Kidney (tissue), 14 donors: ENCODE measurements around the gene QSOX1. TPM values are rescaled to one million over a fixed set of nuclear protein-coding genes. Genes with fewer than 3 reads are reported as not detected.

Source experiments
- DNase-seq, 5 donors: peaks; one replicate each; pipeline ENCODE4 v3.0.0-alpha.2; 2013 to 2020
- FAIRE-seq: peaks from 2 replicates; lab custom pipeline; 2012; peaks lifted over from hg19 to GRCh38; lab: Jason Lieb, UNC
- H3K27ac ChIP-seq, 2 donors: one replicate each; pipeline ENCODE4 v1.7.0; 2013; ENCODE audit warnings: low read depth in 2 of 2, low read length in 2 of 2, inconsistent platforms in 1 of 2
- H3K27me3 ChIP-seq: one replicate; pipeline ENCODE4 v1.7.1; 2013; ENCODE audit warnings: low read length, inconsistent platforms; ENCODE audit not compliant: control insufficient read depth, insufficient read depth
- H3K36me3 ChIP-seq, 3 donors: one replicate each; pipeline versions ENCODE4 v1.7.0 to v1.7.1; 2013; ENCODE audit warnings: low read length in 3 of 3, control low read depth in 1 of 3, inconsistent platforms in 1 of 3; ENCODE audit not compliant: insufficient read depth in 3 of 3, control insufficient read depth in 2 of 3
- H3K4me1 ChIP-seq, 3 donors: one replicate each; pipeline versions ENCODE4 v1.7.0 to v1.7.1; 2013; ENCODE audit warnings: low read length in 3 of 3, inconsistent platforms in 1 of 3, low read depth in 1 of 3; ENCODE audit not compliant: control insufficient read depth in 2 of 3, insufficient read depth in 2 of 3
- H3K4me3 ChIP-seq, 3 donors: one replicate each; pipeline versions ENCODE4 v1.7.0 to v1.8.1; 2013; ENCODE audit warnings: low read length in 3 of 3, control low read depth in 1 of 3, inconsistent platforms in 1 of 3
- H3K9ac ChIP-seq, 3 donors: one replicate each; pipeline versions ENCODE4 v1.7.0 to v1.7.1; 2013; ENCODE audit warnings: low read length in 3 of 3, control low read depth in 1 of 3, inconsistent platforms in 1 of 3
- H3K9me3 ChIP-seq, 3 donors: one replicate each; pipeline versions ENCODE4 v1.7.0 to v1.7.1; 2013; ENCODE audit warnings: low read length in 3 of 3, control low read depth in 1 of 3, inconsistent platforms in 1 of 3; ENCODE audit not compliant: control insufficient read depth in 2 of 3, insufficient read depth in 1 of 3
- CTCF ChIP-seq: IDR thresholded peaks from 3 replicates; pipeline ENCODE4 v1.5.1; 2012; ENCODE audit warnings: mild to moderate bottlenecking, moderate library complexity, borderline replicate concordance; ENCODE audit not compliant: insufficient read depth; ENCODE audit errors: extremely low read depth
- intact Hi-C: fragments of 100-400 bp; cut with DNase I; formaldehyde crosslinking; loops from one replicate; pipeline ENCODE4 v1.11.1; 2022
- polyA plus RNA-seq: library from polyadenylated mRNA; stranded (reverse); fragments of 350-450 nt; fragmentation: Illumina TruSeq; extraction: RNeasy Lipid Tissue Mini Kit (QIAGEN cat#74804); gene quantifications from one replicate; pipeline ENCODE4 v1.2.3, GENCODE V29; 2014; ENCODE audit warnings: low read depth, low replicate concordance; ENCODE audit not compliant: insufficient read depth
- total RNA-seq: library from RNA; stranded (reverse); fragmentation: NEBNext Ultra II Directional; extraction: Animal tissue kit (Norgen Biotek cat#: 25700); gene quantifications from one replicate; pipeline ENCODE4 v1.2.1, GENCODE V29; 2021
- donor health status: control.
- donor health status: control.
- donor health status: control.
- donor health status: control.
- donor health status: control.
- donor health status: DM: yes; HTN: yes; CAD: no.
- donor health status: Normal renal cell carcinoma (clear cell type).

Gene QSOX1
- total and polyA plus RNA-seq, 2 donors from 2014 or later = 94.5 to 111 TPM

GRCh38 chr1:180234369-180235076 is 79.9 kb downstream of the QSOX1 start:
- no peak overlapping the region for H3K27ac ChIP-seq
- peaks cover 66% of the 10 kb centered on the region for H3K27me3 ChIP-seq
- H3K9ac ChIP-seq = no peak overlapping the region
- no peaks in the 10 kb centered on the region for H3K9me3 ChIP-seq
- peak in 2 of 5 donors; percentile 34 to 46 for DNase-seq
- FAIRE-seq = no peak
- no peak overlapping the region for H3K4me3 ChIP-seq
- intact Hi-C loops = no loop called here
- H3K4me1 ChIP-seq = peaks cover 0 to 29% (median 13%) of the 10 kb centered on the region in 3 donors
- TF ChIP-seq CTCF = no peak
- no peaks in the 10 kb centered on the region for H3K36me3 ChIP-seq

DNA sequence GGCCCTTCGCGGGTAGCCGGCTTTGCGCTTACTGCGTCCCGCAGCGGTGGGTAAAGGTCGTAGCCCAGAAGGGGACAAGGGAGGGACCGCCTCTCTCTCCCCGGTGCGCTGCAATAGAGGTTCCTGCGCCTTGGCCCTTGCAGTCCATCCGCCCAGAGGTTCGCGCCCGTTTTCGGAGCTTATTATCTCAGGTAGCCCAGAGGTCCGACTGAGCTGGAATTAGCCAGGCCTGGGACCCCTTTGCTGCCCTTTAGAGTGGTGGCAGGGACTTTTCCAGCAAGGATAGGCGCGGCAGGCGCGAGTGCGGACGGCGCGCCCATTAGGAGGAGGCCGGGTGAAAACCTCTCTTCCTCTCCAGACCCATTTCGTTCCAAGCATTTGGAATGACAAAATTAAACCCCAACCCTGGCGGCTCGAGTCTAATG is 80.4 kb downstream of the QSOX1 start:
- Histone ChIP-seq H3K4me1 (peaks cover 0 to 28% (median 13%) of the 10 kb centered on the region in 3 donors), H3K9ac (no peak overlapping the region), H3K27ac (no peak overlapping the region), H3K9me3 (no peaks in the 10 kb centered on the region), H3K4me3 (no peak overlapping the region), H3K36me3 (no peaks in the 10 kb centered on the region), H3K27me3 (peaks cover 70% of the 10 kb centered on the region)
- no peak for FAIRE-seq
- intact Hi-C loops = no loop called here
- peak in 2 of 5 donors; percentile 16 to 39 for DNase-seq
- TF ChIP-seq CTCF = no peak

- H3K9me3 ChIP-seq = no peaks in the 10 kb centered on the region
- no peak for TF ChIP-seq CTCF
- peaks cover 68% of the 10 kb centered on the region for H3K27me3 ChIP-seq
- DNase-seq (no peak), FAIRE-seq (no peak)
- H3K9ac ChIP-seq = no peak overlapping the region
- no peak overlapping the region for H3K27ac ChIP-seq
- H3K4me3 ChIP-seq = no peak overlapping the region
- intact Hi-C loops = no loop called here
- peaks cover 0 to 25% (median 13%) of the 10 kb centered on the region in 3 donors for H3K4me1 ChIP-seq
- H3K36me3 ChIP-seq = no peaks in the 10 kb centered on the region
Observed at GRCh38 chr1:180235502-180236239, 81.0 kb downstream of the QSOX1 start.
